HCT116 (cell line): ENCODE measurements around the gene RCOR3. TPM values are rescaled to one million over a fixed set of nuclear protein-coding genes. Genes with fewer than 3 reads are reported as not detected.
A peak's percentile ranks its signal among the peaks of the same experiment; 100 is the strongest.

Experiments
- ATAC-seq: fragments of 200-7000 bp; cut with Tn5 transposase; 2 replicates; pipeline ENCODE4 v1.9.1; 2020; ENCODE audit warnings: mild to moderate bottlenecking, moderate library complexity
- BruUV-seq: library from RNA; stranded (reverse); fragments of 400-500 nt; replicated peaks from 2 replicates; lab custom pipeline; 2021; lab: Mats Ljungman, UMichigan
- CTCF ChIA-PET: fragments of 300-600 bp; sonication (Branson Sonifier 250); formaldehyde crosslinking; loops from one replicate; lab custom pipeline; 2021; ENCODE audit warnings: antibody characterized with exemption; lab: Charles Lee
- POLR2A ChIA-PET: fragments of 300-600, 350-600 bp; sonication (Branson Sonifier 250); formaldehyde crosslinking; loops from one replicate; lab custom pipeline; 2021; ENCODE audit warnings: antibody characterized with exemption; lab: Charles Lee
- RAD21 ChIA-PET, 2 experiments: fragments of 300-600 bp; sonication (Branson Sonifier 250); formaldehyde crosslinking; loops; one replicate each; lab custom pipeline; 2023; ENCODE audit warnings: low total read pairs in 2 of 2; ENCODE audit not compliant: uncharacterized antibody in 2 of 2, unreplicated experiment in 2 of 2, low non-redundant PET in 1 of 2; lab: Charles Lee
- DNase-seq: peaks from one replicate; pipeline ENCODE4 v3.0.0-alpha.2; 2010; ENCODE audit warnings: low read depth, low spot score
- H2AFZ ChIP-seq: fragments of 200-600 bp; shearing (Covaris generic), sonication (generic); 2 replicates; pipeline ENCODE4 v1.6.1; 2017; ENCODE audit warnings: low read depth, mixed run types, mixed read lengths, antibody characterized with exemption, low read length; ENCODE audit not compliant: poor library complexity, severe bottlenecking
- H3K27ac ChIP-seq: 2 replicates; pipeline ENCODE4 v1.5.1; 2012; ENCODE audit warnings: low read depth, low read length
- H3K27me3 ChIP-seq: fragments of 200-600 bp; sonication (generic); 2 replicates; pipeline ENCODE4 v1.6.1; 2016; ENCODE audit warnings: mixed run types, low read length, mixed read lengths; ENCODE audit not compliant: insufficient read depth
- H3K36me3 ChIP-seq, 2 experiments: fragments of 200-500 bp in 1 of 2; fragments of 200-600 bp in 1 of 2; sonication (Bioruptor generic) in 1 of 2; sonication (generic) in 1 of 2; 2 replicates each; pipeline versions ENCODE4 v1.5.1 to v1.6.1; 2014 to 2016; ENCODE audit warnings: low read length in 2 of 2, inconsistent platforms in 1 of 2, mixed read lengths in 1 of 2, mixed run types in 1 of 2; ENCODE audit not compliant: insufficient read depth in 2 of 2, control insufficient read depth in 1 of 2
- H3K4me1 ChIP-seq, 2 experiments: fragments of 200-600 bp in 1 of 2; sonication (generic) in 1 of 2; 2 replicates each; pipeline versions ENCODE4 v1.5.1 to v1.6.1; 2012 to 2017; ENCODE audit warnings: low read length in 2 of 2, inconsistent platforms in 1 of 2, mild to moderate bottlenecking in 1 of 2, mixed read lengths in 1 of 2, mixed run types in 1 of 2, moderate library complexity in 1 of 2; ENCODE audit not compliant: insufficient read depth in 2 of 2, control insufficient read depth in 1 of 2
- H3K4me2 ChIP-seq: fragments of 200-600 bp; sonication (generic); 2 replicates; pipeline ENCODE4 v1.6.1; 2017; ENCODE audit warnings: mixed run types, low read length, mixed read lengths
- H3K4me3 ChIP-seq, 2 experiments: fragments of 200-600 bp in 1 of 2; sonication (generic) in 1 of 2; replicated peaks in 1 of 2; 2 replicates each; pipeline ENCODE4 v1.5.1; 2011 to 2016; ENCODE audit warnings: low read length in 2 of 2, control low read depth in 1 of 2, low read depth in 1 of 2, mild to moderate bottlenecking in 1 of 2, mixed read lengths in 1 of 2, mixed run types in 1 of 2
- H3K79me2 ChIP-seq: fragments of 200-600 bp; sonication (generic); 2 replicates; pipeline ENCODE4 v1.6.1; 2017; ENCODE audit warnings: mild to moderate bottlenecking, mixed run types, low read length, moderate library complexity, mixed read lengths; ENCODE audit not compliant: insufficient read depth
- H3K9ac ChIP-seq: fragments of 200-600 bp; sonication (generic); 2 replicates; pipeline ENCODE4 v1.6.1; 2016; ENCODE audit warnings: low read length, mixed read lengths
- H3K9me2 ChIP-seq: fragments of 200-600 bp; sonication (generic), shearing (Covaris generic); 2 replicates; pipeline ENCODE4 v1.6.1; 2017; ENCODE audit warnings: mixed run types, mild to moderate bottlenecking, moderate library complexity; ENCODE audit not compliant: insufficient read depth
- H3K9me3 ChIP-seq, 2 experiments: fragments of 200-500 bp in 1 of 2; fragments of 200-600 bp in 1 of 2; sonication (Bioruptor generic) in 1 of 2; sonication (generic) in 1 of 2; 2 replicates each; pipeline ENCODE4 v1.6.1; 2014 to 2017; ENCODE audit warnings: low read length in 2 of 2, mixed read lengths in 2 of 2, inconsistent platforms in 1 of 2, low read depth in 1 of 2, mild to moderate bottlenecking in 1 of 2, mixed run types in 1 of 2, moderate library complexity in 1 of 2; ENCODE audit not compliant: control insufficient read depth in 1 of 2, insufficient read depth in 1 of 2
- H4K20me1 ChIP-seq: fragments of 200-600 bp; sonication (generic), shearing (Covaris generic); 2 replicates; pipeline ENCODE4 v1.6.1; 2017; ENCODE audit warnings: mixed run types, mild to moderate bottlenecking, moderate library complexity; ENCODE audit not compliant: insufficient read depth
- ATF3 ChIP-seq: IDR thresholded peaks from 2 replicates; pipeline ENCODE4 v1.6.1; 2012
- EGR1 ChIP-seq: IDR thresholded peaks from 2 replicates; pipeline ENCODE4 v1.6.1; 2012; ENCODE audit warnings: low read depth
- EZH2phosphoT487 ChIP-seq: fragments of 200-600 bp; IDR thresholded peaks from 2 replicates; pipeline ENCODE4 v1.6.1; 2018; ENCODE audit warnings: antibody characterized with exemption, borderline replicate concordance
- REST ChIP-seq: IDR thresholded peaks from 2 replicates; pipeline ENCODE4 v1.6.1; 2012; ENCODE audit warnings: low read depth
- SIN3A ChIP-seq: IDR thresholded peaks from 2 replicates; pipeline ENCODE4 v1.6.1; 2012; ENCODE audit warnings: low read depth
- SP1 ChIP-seq: IDR thresholded peaks from 2 replicates; pipeline ENCODE4 v1.6.1; 2012; ENCODE audit warnings: low read depth
- ZNF274 ChIP-seq: fragments of 200-500 bp; sonication (Bioruptor generic); IDR thresholded peaks from 2 replicates; pipeline ENCODE4 v1.6.1; 2014; ENCODE audit warnings: mild to moderate bottlenecking, low read depth, low read length, inconsistent platforms
- intact Hi-C: fragments of 100-400 bp; cut with micrococcal nuclease; formaldehyde crosslinking; loops from 2 replicates; pipeline ENCODE4 v1.10.0; 2022
- total RNA-seq: library from RNA; stranded (reverse); gene quantifications from one replicate; pipeline ENCODE4 v1.2.1, GENCODE V29; 2021; ENCODE audit not compliant: unreplicated experiment

Gene RCOR3
- total RNA-seq, 1 experiment from 2014 or later = 25.7 TPM

DNA sequence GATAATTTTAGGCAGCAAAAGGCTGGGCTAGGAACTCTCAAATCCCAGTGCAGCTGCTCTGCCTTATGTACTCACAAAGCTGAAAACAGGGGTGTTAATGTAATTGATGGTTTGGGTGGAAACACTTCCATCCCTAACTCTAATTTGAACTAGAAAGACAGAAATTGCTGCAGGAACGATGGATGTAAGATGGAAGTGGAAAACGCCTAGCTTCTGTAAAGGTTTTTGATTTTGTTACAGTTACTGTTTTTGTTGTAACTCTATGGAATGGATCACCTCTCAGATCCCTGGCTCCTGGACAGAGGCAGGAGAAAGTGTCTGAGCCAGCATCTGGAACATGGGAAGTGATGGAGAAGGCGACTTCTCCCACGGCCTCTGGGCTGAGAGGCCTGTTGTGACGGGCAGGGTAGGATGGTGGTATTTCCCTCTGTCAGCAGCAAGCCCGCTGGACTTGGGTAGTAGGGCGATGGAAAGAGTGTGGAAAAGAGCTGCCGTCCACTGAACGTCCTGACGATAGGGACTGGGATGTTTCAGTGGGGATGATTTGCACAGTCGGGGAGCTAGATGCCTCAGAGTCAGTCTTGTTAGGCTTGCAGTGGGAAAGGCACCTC is 69.0 kb downstream of the RCOR3 start:
- no peak overlapping the region for H3K4me3 ChIP-seq
- H3K36me3 ChIP-seq = no peaks in the 10 kb centered on the region
- H3K79me2 ChIP-seq = no peaks in the 10 kb centered on the region
- no peak overlapping the region for H3K27ac ChIP-seq
- no peak overlapping the region for H2AFZ ChIP-seq
- H3K4me1 ChIP-seq = peaks cover 0 to 30% of the 10 kb centered on the region in 2 experiments; a peak in 3 of 4 replicates
- POLR2A ChIA-PET = no interaction called here
- no peak for DNase-seq
- no peaks in the 10 kb centered on the region for H3K9me3 ChIP-seq
- CTCF ChIA-PET = no interaction called here
- BruUV-seq = TSS peak; percentile 46
- no peaks in the 10 kb centered on the region for H3K27me3 ChIP-seq
- H3K9me2 ChIP-seq = no peaks in the 10 kb centered on the region
- ATAC-seq = no peak
- TF ChIP-seq REST = no peak
- no peaks in the 10 kb centered on the region for H4K20me1 ChIP-seq
- no peak overlapping the region for H3K9ac ChIP-seq
- peak overlapping the region; percentile 87 for H3K4me2 ChIP-seq
- RAD21 ChIA-PET = no interaction called here
- intact Hi-C loops = no loop called here

DNA sequence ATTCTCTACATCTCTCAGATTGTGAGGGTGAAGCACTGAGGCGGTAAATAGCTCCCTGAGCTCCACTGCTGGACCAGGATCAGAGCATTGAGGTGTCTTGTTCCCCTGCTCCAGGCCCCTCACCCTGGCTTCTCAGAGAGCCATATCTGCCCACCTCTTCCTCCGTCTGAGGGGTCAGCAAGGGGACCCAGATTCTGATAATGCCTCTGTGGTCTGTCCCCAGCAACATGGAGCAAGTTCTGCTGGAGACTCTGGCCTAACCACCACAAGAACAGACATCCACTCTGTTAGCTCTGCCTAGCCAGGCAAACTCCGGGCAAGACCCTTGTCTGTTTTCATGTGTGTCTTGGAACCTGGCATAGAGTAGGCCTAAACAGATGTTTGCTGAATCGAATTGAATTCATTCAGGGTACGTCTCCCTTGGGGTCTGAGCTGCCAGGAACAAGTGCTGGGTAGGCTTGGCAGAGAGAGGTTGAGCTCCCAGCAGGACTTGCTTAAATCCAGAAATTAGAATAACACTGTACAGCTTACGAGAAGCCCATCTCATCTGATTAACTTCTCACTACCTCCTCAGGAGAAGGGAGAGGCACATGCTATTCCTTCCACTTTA is 69.8 kb downstream of the RCOR3 start:
- Histone ChIP-seq H3K4me1 (peaks cover 0 to 35% of the 10 kb centered on the region in 2 experiments; a peak in 3 of 4 replicates), H3K27ac (no peak overlapping the region), H4K20me1 (no peaks in the 10 kb centered on the region), H3K9me2 (no peaks in the 10 kb centered on the region), H3K27me3 (no peaks in the 10 kb centered on the region), H3K9me3 (no peaks in the 10 kb centered on the region), H3K36me3 (no peaks in the 10 kb centered on the region), H3K4me2 (no peak overlapping the region), H3K9ac (no peak overlapping the region), H2AFZ (no peak overlapping the region), H3K4me3 (no peak overlapping the region), H3K79me2 (0 out of 2 replicates have a peak, but pooled peaks cover 3% of the 10 kb centered on the region)
- ATAC-seq = no peak
- ChIA-PET CTCF (no interaction called here), POLR2A (no interaction called here), RAD21 (no interaction called here)
- intact Hi-C loops = no loop called here
- no peak for DNase-seq
- no TSS peak for BruUV-seq
- TF ChIP-seq EZH2phosphoT487 = no peak
- no peak for TF ChIP-seq EGR1
- TF ChIP-seq ZNF274 = no peak
- TF ChIP-seq SIN3A = no peak
- TF ChIP-seq ATF3 = no peak
- no peak for TF ChIP-seq SP1
